Breast epithelium (tissue), 4 donors: ENCODE data around the gene DYSF. TPM values are rescaled to one million over a fixed set of nuclear protein-coding genes. Genes with fewer than 3 reads are reported as not detected.

Experiments used
- DNase-seq, 2 donors: peaks; one replicate each; pipeline ENCODE4 v3.0.0-alpha.2; 2019; ENCODE audit warnings: low spot score in 2 of 2
- H3K27ac ChIP-seq, 2 donors: fragments of 200-600 bp; sonication (generic) in 1 of 2; one replicate each; pipeline ENCODE4 v1.5.1; 2016 to 2019; ENCODE audit warnings: mild to moderate bottlenecking in 1 of 2
- H3K27me3 ChIP-seq, 2 donors: fragments of 200-600 bp; sonication (generic) in 1 of 2; one replicate each; pipeline versions ENCODE4 v1.5.1 to v1.6.0; 2017 to 2019; ENCODE audit warnings: control low read depth in 1 of 2, mild to moderate bottlenecking in 1 of 2
- H3K36me3 ChIP-seq: fragments of 200-600 bp; one replicate; pipeline ENCODE4 v1.5.1; 2019
- H3K4me1 ChIP-seq, 2 donors: fragments of 200-600 bp; sonication (generic); one replicate each; pipeline ENCODE4 v1.5.1; 2016 to 2019; ENCODE audit warnings: control low read depth in 1 of 2
- H3K4me3 ChIP-seq, 3 donors: fragments of 200-600 bp; sonication (generic); 1 replicate in 2 of 3; 2 replicates in 1 of 3; pipeline ENCODE4 v1.5.1; 2016 to 2019; ENCODE audit warnings: mild to moderate bottlenecking in 3 of 3, moderate library complexity in 2 of 3
- H3K9me3 ChIP-seq, 2 donors: fragments of 200-600 bp; sonication (generic) in 1 of 2; one replicate each; pipeline ENCODE4 v1.5.1; 2016 to 2019; ENCODE audit warnings: control low read depth in 1 of 2
- CTCF ChIP-seq, 3 donors: fragments of 450-650 bp; IDR thresholded peaks; one replicate each; pipeline ENCODE4 v1.5.1; 2016 to 2017; ENCODE audit warnings: antibody characterized with exemption in 3 of 3, mild to moderate bottlenecking in 3 of 3, moderate library complexity in 3 of 3
- POLR2A ChIP-seq: fragments of 450-650 bp; IDR thresholded peaks from one replicate; pipeline ENCODE4 v1.6.1; 2016; ENCODE audit warnings: antibody characterized with exemption, mild to moderate bottlenecking, moderate library complexity
- POLR2AphosphoS5 ChIP-seq, 3 donors: sonication (generic); formaldehyde crosslinking; IDR thresholded peaks; one replicate each; pipeline ENCODE4 v1.6.1; 2017; ENCODE audit warnings: antibody characterized with exemption in 3 of 3
- intact Hi-C: fragments of 100-400 bp; cut with DNase I; formaldehyde crosslinking; loops from one replicate; pipeline ENCODE4 v1.15.1; 2023; ENCODE audit warnings: low total_unique reads
- total RNA-seq, 3 donors: library from RNA; depleted of rRNA; stranded (reverse); fragments of >200 nt; gene quantifications; one replicate each; pipeline ENCODE4 v1.1.0, GENCODE V29; 2016

DYSF gene
- total RNA-seq, 3 donors from 2014 or later = 3.0 to 15.7 (median 4.8) TPM

- TF ChIP-seq POLR2A (no peak), POLR2AphosphoS5 (IDR thresholded peaks at IDR 0.05) (no peak), CTCF (IDR thresholded peaks at IDR 0.05) (no peak)
- Histone ChIP-seq H3K27ac (no peak overlapping the region), H3K9me3 (no peaks in the 10 kb centered on the region), H3K4me1 (peaks cover 0 to 4% of the 10 kb centered on the region in 2 donors), H3K27me3 (no peaks in the 10 kb centered on the region), H3K36me3 (no peaks in the 10 kb centered on the region), H3K4me3 (no peak overlapping the region)
- intact Hi-C loops = no loop called here
- DNase-seq = no peak
Measured at GRCh38 chr2:71691747-71692441, 238.5 kb downstream of the DYSF start.

- no peak for TF ChIP-seq CTCF (IDR thresholded peaks at IDR 0.05)
- no peak for TF ChIP-seq POLR2AphosphoS5 (IDR thresholded peaks at IDR 0.05)
- no peak for TF ChIP-seq POLR2A
- no peak overlapping the region for H3K27ac ChIP-seq
- H3K4me1 ChIP-seq = peaks cover 0 to 4% of the 10 kb centered on the region in 2 donors
- H3K27me3 ChIP-seq = no peaks in the 10 kb centered on the region
- no peaks in the 10 kb centered on the region for H3K36me3 ChIP-seq
- no peaks in the 10 kb centered on the region for H3K9me3 ChIP-seq
- no peak for DNase-seq
- intact Hi-C loops = no loop called here
- H3K4me3 ChIP-seq = no peak overlapping the region
Measured at GRCh38 chr2:71692621-71693277, 239.4 kb downstream of the DYSF start.

GRCh38 chr2:71693286-71694270, 240.2 kb downstream of the DYSF start:
- Histone ChIP-seq H3K9me3 (no peaks in the 10 kb centered on the region), H3K4me3 (no peak overlapping the region), H3K27ac (no peak overlapping the region), H3K36me3 (no peaks in the 10 kb centered on the region), H3K4me1 (peaks cover 0 to 4% of the 10 kb centered on the region in 2 donors), H3K27me3 (no peaks in the 10 kb centered on the region)
- no peak for DNase-seq
- TF ChIP-seq POLR2AphosphoS5 (IDR thresholded peaks at IDR 0.05) (no peak), POLR2A (no peak), CTCF (IDR thresholded peaks at IDR 0.05) (no peak)
- intact Hi-C loops = no loop called here

DNA sequence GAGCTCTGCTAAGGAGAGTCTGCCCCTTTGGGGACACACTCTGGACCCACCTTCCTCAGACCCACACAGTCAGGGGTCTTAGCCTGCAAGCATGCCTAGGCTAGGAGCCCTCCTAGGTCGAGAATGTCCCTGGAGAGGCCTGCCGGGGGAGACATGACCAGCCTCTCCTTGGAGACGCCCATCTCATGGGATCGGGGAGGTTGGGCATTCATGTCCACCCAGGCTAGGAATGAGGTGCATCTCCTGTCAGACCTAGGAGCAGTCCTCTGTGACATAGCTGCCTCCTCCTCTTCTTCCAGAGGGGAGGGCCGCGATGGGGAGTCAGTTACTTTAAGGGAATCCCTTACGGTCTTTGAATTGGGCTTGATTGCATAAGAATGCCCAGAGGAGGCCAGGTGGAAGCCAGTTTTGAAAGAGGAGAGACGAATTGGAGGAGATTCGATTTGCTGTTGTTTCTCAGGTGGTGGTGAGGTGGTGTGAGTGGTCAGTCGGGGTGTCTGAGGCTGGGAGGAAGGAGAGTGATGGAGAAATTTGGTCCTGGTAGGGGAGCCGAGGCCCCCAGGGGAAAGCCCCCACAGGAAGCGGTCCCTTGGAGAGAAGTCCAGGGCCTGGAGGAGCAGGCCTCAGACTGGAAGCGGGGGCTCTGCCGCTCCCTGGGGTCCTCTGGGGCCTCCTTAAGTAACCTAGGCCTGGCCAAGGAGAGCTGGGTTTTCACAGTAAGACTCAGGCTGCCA, 241.3 kb downstream of the DYSF start:
- Histone ChIP-seq H3K36me3 (no peaks in the 10 kb centered on the region), H3K27ac (no peak overlapping the region), H3K4me1 (peaks cover 0 to 4% of the 10 kb centered on the region in 2 donors), H3K27me3 (no peaks in the 10 kb centered on the region), H3K9me3 (no peaks in the 10 kb centered on the region), H3K4me3 (no peak overlapping the region)
- TF ChIP-seq POLR2A (no peak), CTCF (IDR thresholded peaks at IDR 0.05) (no peak), POLR2AphosphoS5 (IDR thresholded peaks at IDR 0.05) (no peak)
- no peak for DNase-seq
- intact Hi-C loops = no loop called here
